HEK293 (cell line): ENCODE results near the gene SALL1.

Experiments
- CTCF ChIP-seq: fragments of 450-650 bp; formaldehyde crosslinking; IDR thresholded peaks from 2 replicates; pipeline ENCODE4 v1.5.1; 2016; ENCODE audit warnings: missing biosample characterization, missing genetic modification characterization
- REST ChIP-seq: fragments of 450-650 bp; formaldehyde crosslinking; IDR thresholded peaks from 2 replicates; pipeline ENCODE4 v1.5.1; 2016; ENCODE audit warnings: missing biosample characterization, missing genetic modification characterization
- ZNF350 ChIP-seq: fragments of 450-650 bp; formaldehyde crosslinking; IDR thresholded peaks from 2 replicates; pipeline ENCODE4 v1.5.0; 2017; ENCODE audit warnings: missing biosample characterization, mild to moderate bottlenecking, missing genetic modification characterization
- ZNF645 ChIP-seq: fragments of 450-650 bp; formaldehyde crosslinking; IDR thresholded peaks from 2 replicates; pipeline ENCODE4; 2016; ENCODE audit warnings: missing biosample characterization, missing genetic modification characterization
- TF ChIP-seq, protein P1 (sequence below): fragments of 450-650 bp; formaldehyde crosslinking; optimal IDR thresholded peaks from 2 replicates; pipeline ENCODE3; 2016; ENCODE audit warnings: missing biosample characterization, mild to moderate bottlenecking, missing genetic modification characterization

DNA sequence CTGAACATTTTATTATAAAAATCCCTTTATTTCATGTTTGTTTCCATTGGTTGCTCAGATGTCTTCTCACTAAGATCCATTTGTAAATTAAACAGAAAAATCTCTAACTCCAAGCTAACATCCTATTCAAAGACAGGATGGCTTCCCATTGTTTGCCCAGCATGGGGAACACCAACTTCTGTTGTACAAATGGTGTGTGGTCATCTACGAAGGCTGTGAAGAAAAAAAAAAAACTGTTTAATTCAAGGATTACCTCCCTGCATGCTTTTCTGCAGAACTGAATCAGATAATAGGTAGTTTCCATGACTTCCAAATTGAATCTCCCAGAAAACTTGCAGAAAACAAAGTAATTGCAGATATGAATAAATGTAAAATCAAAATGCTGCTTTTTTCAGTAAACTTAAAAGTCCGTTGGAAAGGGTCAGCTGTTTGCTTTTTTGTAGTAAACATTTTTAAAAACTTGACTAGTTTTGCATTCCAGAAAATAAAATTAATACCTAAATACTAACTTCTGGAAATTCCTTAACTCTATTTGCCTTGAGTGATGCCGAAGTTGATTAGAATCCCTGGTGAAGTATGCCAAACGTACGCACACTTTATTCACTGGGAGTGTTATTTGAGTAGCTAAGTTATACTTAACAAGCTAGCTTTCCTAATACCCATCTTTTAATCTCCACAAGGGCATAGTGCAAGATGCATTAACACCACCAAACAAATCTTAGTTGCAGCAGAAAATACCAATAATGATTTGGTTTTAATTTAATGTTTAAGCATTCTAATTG, 7.7 kb downstream of the SALL1 start:
- TF ChIP-seq ZNF645 (tag by site-specific recombination) (no peak), CTCF (tag by site-specific recombination) (no peak), REST (tag by site-specific recombination) (no peak), ZNF350 (tag by site-specific recombination) (no peak)
- TF ChIP-seq, protein P1, sequence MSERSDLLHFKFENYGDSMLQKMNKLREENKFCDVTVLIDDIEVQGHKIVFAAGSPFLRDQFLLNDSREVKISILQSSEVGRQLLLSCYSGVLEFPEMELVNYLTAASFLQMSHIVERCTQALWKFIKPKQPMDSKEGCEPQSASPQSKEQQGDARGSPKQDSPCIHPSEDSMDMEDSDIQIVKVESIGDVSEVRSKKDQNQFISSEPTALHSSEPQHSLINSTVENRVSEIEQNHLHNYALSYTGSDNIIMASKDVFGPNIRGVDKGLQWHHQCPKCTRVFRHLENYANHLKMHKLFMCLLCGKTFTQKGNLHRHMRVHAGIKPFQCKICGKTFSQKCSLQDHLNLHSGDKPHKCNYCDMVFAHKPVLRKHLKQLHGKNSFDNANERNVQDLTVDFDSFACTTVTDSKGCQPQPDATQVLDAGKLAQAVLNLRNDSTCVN (tag by site-specific recombination) = no peak
